Stimulated activated CD8-positive, alpha-beta memory T cell treated with anti-CD3 and anti-CD28 coated beads, Interleukin-4, amount 100 ng/mL, for 48 hours (primary cell): Measurements from ENCODE around the gene MBP.
A peak's percentile ranks its signal among the peaks of the same experiment; 100 is the strongest.

Source experiments
- DNase-seq: peaks from one replicate; pipeline ENCODE4 v3.0.0-alpha.2; 2020

MBP gene

GRCh38 chr18:77132369-77133050, at the start of gene MBP:
MBP (minus strand) TSS chr18:77132783; CDS start chr18:77105261, 27,522 bp downstream.
- DNase-seq: peak; percentile 78

GRCh38 chr18:77181950-77182707, 49.5 kb upstream of the MBP start:
- no peak for DNase-seq

- no peak for DNase-seq
Observed at GRCh38 chr18:77178559-77178958, 46.0 kb upstream of the MBP start.

- DNase-seq: no peak
Observed at GRCh38 chr18:77177009-77177408, 44.4 kb upstream of the MBP start.

- DNase-seq: no peak
Observed at GRCh38 chr18:77173275-77174030, 40.9 kb upstream of the MBP start.

GRCh38 chr18:77170890-77171410, 38.4 kb upstream of the MBP start:
- no peak for DNase-seq

GRCh38 chr18:77168811-77169311, 36.3 kb upstream of the MBP start:
- no peak for DNase-seq

- DNase-seq: no peak
Observed at GRCh38 chr18:77167251-77167650, 34.7 kb upstream of the MBP start.

- no peak for DNase-seq
Observed at GRCh38 chr18:77166523-77166922, 33.9 kb upstream of the MBP start.

GRCh38 chr18:77165503-77166188, 33.1 kb upstream of the MBP start:
- DNase-seq: no peak

GRCh38 chr18:77164763-77165485, 32.3 kb upstream of the MBP start:
- no peak for DNase-seq

- DNase-seq: no peak
Observed at GRCh38 chr18:77164026-77164425, 31.4 kb upstream of the MBP start.

- DNase-seq: no peak
Observed at GRCh38 chr18:77162580-77162979, 30.0 kb upstream of the MBP start.

GRCh38 chr18:77161961-77162360, 29.4 kb upstream of the MBP start:
- DNase-seq: no peak

GRCh38 chr18:77161383-77161782, 28.8 kb upstream of the MBP start:
- DNase-seq: no peak

- DNase-seq: no peak
Observed at GRCh38 chr18:77160515-77160914, 27.9 kb upstream of the MBP start.

- peak; percentile 3 for DNase-seq
Observed at GRCh38 chr18:77157312-77157711, 24.7 kb upstream of the MBP start.

- DNase-seq: peak; percentile 6
Observed at GRCh38 chr18:77155031-77155430, 22.4 kb upstream of the MBP start.

GRCh38 chr18:77153404-77153803, 20.8 kb upstream of the MBP start:
- DNase-seq: peak; percentile 3

GRCh38 chr18:77151772-77152520, 19.4 kb upstream of the MBP start:
- peak; percentile 13 for DNase-seq
